Fibroblast of lung (primary cell): Measurements from ENCODE around the gene MMP25. TPM values are rescaled to one million over a fixed set of nuclear protein-coding genes. Genes with fewer than 3 reads are reported as not detected.
A peak's percentile ranks its signal among the peaks of the same experiment; 100 is the strongest.

Experiments
- DNase-seq, 2 donors: peaks; one replicate each; pipeline versions ENCODE4 v3.0.0 to v3.0.0-alpha.2; 2010; ENCODE audit warnings: low read depth in 2 of 2
- H2AFZ ChIP-seq: 2 replicates; pipeline ENCODE4 v1.5.1; 2012; ENCODE audit warnings: low read length, control low read depth, inconsistent platforms
- H3K27ac ChIP-seq: 2 replicates; pipeline ENCODE4 v1.5.1; 2011; ENCODE audit warnings: low read length, control low read depth; ENCODE audit not compliant: insufficient read depth
- H3K27me3 ChIP-seq: 2 replicates; pipeline ENCODE4 v1.5.1; 2011; ENCODE audit warnings: mild to moderate bottlenecking, low read length; ENCODE audit not compliant: control insufficient read depth, insufficient read depth
- H3K36me3 ChIP-seq: 2 replicates; pipeline ENCODE4 v1.5.1; 2011; ENCODE audit warnings: low read length; ENCODE audit not compliant: control insufficient read depth, insufficient read depth
- H3K4me1 ChIP-seq: 2 replicates; pipeline ENCODE4 v1.5.1; 2011; ENCODE audit warnings: low read length; ENCODE audit not compliant: control insufficient read depth, insufficient read depth; ENCODE audit errors: extremely low read depth
- H3K4me2 ChIP-seq: 2 replicates; pipeline ENCODE4 v1.5.1; 2011; ENCODE audit warnings: low read length, control low read depth; ENCODE audit not compliant: insufficient read depth; ENCODE audit errors: extremely low read depth
- H3K4me3 ChIP-seq, 4 experiments: fragments of 200-600 bp in 1 of 4; sonication (generic) in 1 of 4; replicated peaks in 1 of 4; 2 replicates each; pipeline ENCODE4 v1.5.1; 2011 to 2016; ENCODE audit warnings: low read length in 4 of 4, low read depth in 3 of 4, mild to moderate bottlenecking in 3 of 4, control low read depth in 2 of 4, inconsistent platforms in 1 of 4, mixed read lengths in 1 of 4; ENCODE audit not compliant: insufficient read depth in 1 of 4; ENCODE audit errors: control extremely low read depth in 1 of 4
- H3K79me2 ChIP-seq: 2 replicates; pipeline ENCODE4 v1.5.1; 2012; ENCODE audit warnings: mild to moderate bottlenecking, low read length, inconsistent platforms; ENCODE audit not compliant: control insufficient read depth, insufficient read depth
- H3K9ac ChIP-seq: 2 replicates; pipeline ENCODE4 v1.5.1; 2011; ENCODE audit warnings: mild to moderate bottlenecking, low read length, control low read depth; ENCODE audit not compliant: insufficient read depth
- H3K9me3 ChIP-seq: 2 replicates; pipeline ENCODE4 v1.5.1; 2012; ENCODE audit warnings: low read depth, low read length; ENCODE audit not compliant: control insufficient read depth, insufficient read depth
- H4K20me1 ChIP-seq: 2 replicates; pipeline ENCODE4 v1.5.1; 2011; ENCODE audit warnings: low read length; ENCODE audit not compliant: control insufficient read depth, insufficient read depth; ENCODE audit errors: extremely low read depth
- CTCF ChIP-seq, 2 donors: IDR thresholded peaks in 1 of 2; conservative IDR thresholded peaks in 1 of 2; 1 replicate in 1 of 2; 2 replicates in 1 of 2; pipeline ENCODE4 v1.5.1; 2011 to 2012; ENCODE audit warnings: low read length in 2 of 2, control low read depth in 1 of 2, inconsistent platforms in 1 of 2, low read depth in 1 of 2, mild to moderate bottlenecking in 1 of 2
- EZH2 ChIP-seq: IDR thresholded peaks from 2 replicates; pipeline ENCODE4 v1.5.1; 2012; ENCODE audit warnings: low read length, control low read depth, mild to moderate bottlenecking; ENCODE audit errors: missing control alignments
- polyA plus RNA-seq, 2 donors: library from polyadenylated mRNA; depleted of rRNA in 1 of 2; stranded (reverse) in 1 of 2; unstranded in 1 of 2; fragments of >200 nt; gene quantifications; 2 replicates each; pipeline ENCODE4 v1.2.1, GENCODE V29; 2011 to 2012; ENCODE audit warnings: missing spikeins in 1 of 2
- total RNA-seq: library from RNA; depleted of rRNA; stranded (reverse); fragments of >200 nt; gene quantifications from 2 replicates; pipeline ENCODE4 v1.2.1, GENCODE V29; 2014

Gene MMP25
- total and polyA plus RNA-seq, 2 donors (not counting 1 experiment from before 2014, with no cell fraction given), result 0.03 TPM; not detected in 1

GRCh38 chr16:3019594-3020246 lies 26.6 kb upstream of the MMP25 start:
- TF ChIP-seq EZH2, result no peak
- TF ChIP-seq CTCF (conservative IDR thresholded peaks at IDR 0.05 in 1 of 2, IDR thresholded peaks at IDR 0.05 in 1 of 2; ENCODE audit: low read depth in 1 of 2, low read length in 2 of 2), result no peak
- Histone ChIP-seq H3K9ac (no peak overlapping the region), H3K4me3 (peak overlapping the region; percentile 37 to 96 (median 50)), H3K4me1 (peaks cover 7% of the 10 kb centered on the region), H3K79me2 (peaks cover 2% of the 10 kb centered on the region), H3K4me2 (peak overlapping the region; percentile 79), H3K27me3 (no peaks in the 10 kb centered on the region), H3K9me3 (no peaks in the 10 kb centered on the region), H3K27ac (peak overlapping the region; percentile 99), H3K36me3 (peaks cover 11% of the 10 kb centered on the region), H4K20me1 (no peaks in the 10 kb centered on the region), H2AFZ (peak overlapping the region; percentile 52)
- no peak for DNase-seq

- Histone ChIP-seq H3K36me3 (peaks cover 11% of the 10 kb centered on the region), H3K4me1 (peaks cover 7% of the 10 kb centered on the region), H3K4me2 (peak within 1 kb of the TSS; percentile 86), H3K27ac (peak within 1 kb of the TSS; percentile 99), H3K9me3 (no peaks in the 10 kb centered on the region), H3K4me3 (peak within 1 kb of the TSS; percentile 82 to 100 (median 96)), H3K79me2 (peaks cover 2% of the 10 kb centered on the region), H3K9ac (peak within 1 kb of the TSS; percentile 99), H3K27me3 (no peaks in the 10 kb centered on the region), H2AFZ (peak within 1 kb of the TSS; percentile 52), H4K20me1 (no peaks in the 10 kb centered on the region)
- peak; percentile 56 to 72 for DNase-seq
- TF ChIP-seq EZH2 (no peak), CTCF (conservative IDR thresholded peaks at IDR 0.05 in 1 of 2, IDR thresholded peaks at IDR 0.05 in 1 of 2; ENCODE audit: low read depth in 1 of 2, low read length in 2 of 2) (no peak)
Observed at GRCh38 chr16:3020247-3020603, 26.1 kb upstream of the MMP25 start, which contains the start of gene TNFRSF12A. TSS of gene TNFRSF12A (plus strand) at chr16:3020368. CDS start at chr16:3020398, 30 bp downstream.

- Histone ChIP-seq H3K27me3 (no peaks in the 10 kb centered on the region), H3K79me2 (peaks cover 2% of the 10 kb centered on the region), H3K9ac (peak overlapping the region; percentile 99), H4K20me1 (no peaks in the 10 kb centered on the region), H3K9me3 (no peaks in the 10 kb centered on the region), H2AFZ (no peak overlapping the region), H3K36me3 (peaks cover 13% of the 10 kb centered on the region), H3K4me2 (peak overlapping the region; percentile 86), H3K4me3 (peak overlapping the region; percentile 82 to 100 (median 96)), H3K27ac (peak overlapping the region; percentile 99), H3K4me1 (peaks cover 7% of the 10 kb centered on the region)
- DNase-seq, result peak; percentile 85 to 91
- no peak for TF ChIP-seq EZH2
- no peak for TF ChIP-seq CTCF (conservative IDR thresholded peaks at IDR 0.05 in 1 of 2, IDR thresholded peaks at IDR 0.05 in 1 of 2; ENCODE audit: low read depth in 1 of 2, low read length in 2 of 2)
Observed at GRCh38 chr16:3020604-3021448, 25.5 kb upstream of the MMP25 start.
